ENCODE data around the gene TMEM158. TPM values are rescaled to one million over a fixed set of nuclear protein-coding genes. Genes with fewer than 3 reads are reported as not detected.

The TMEM158 gene
- total and polyA plus RNA-seq, 2 donors from 2014 or later: 3.1 to 5.1 TPM

- H3K9ac ChIP-seq (ENCODE audit: low read length in 3 of 3): no peak overlapping the region
- peaks cover 0 to 5% (median 0%) of the 10 kb centered on the region in 3 donors for H3K4me1 ChIP-seq (ENCODE audit: control insufficient read depth in 2 of 3, insufficient read depth in 2 of 3, low read depth in 1 of 3, low read length in 3 of 3)
- no peaks in the 10 kb centered on the region for H3K27me3 ChIP-seq (ENCODE audit: control insufficient read depth, insufficient read depth, low read length)
- intact Hi-C loops (cut with DNase I): no loop called here
- no peak for TF ChIP-seq CTCF (IDR thresholded peaks at IDR 0.05; ENCODE audit: borderline replicate concordance, extremely low read depth, insufficient read depth)
- no peak for DNase-seq
- no peaks in the 10 kb centered on the region for H3K36me3 ChIP-seq (ENCODE audit: control insufficient read depth in 2 of 3, insufficient read depth in 3 of 3, low read length in 3 of 3)
- H3K4me3 ChIP-seq (ENCODE audit: low read length in 3 of 3): no peak overlapping the region
- H3K9me3 ChIP-seq (ENCODE audit: control insufficient read depth in 2 of 3, insufficient read depth in 1 of 3, low read length in 3 of 3): no peaks in the 10 kb centered on the region
- H3K27ac ChIP-seq (ENCODE audit: low read depth in 2 of 2, low read length in 2 of 2): no peak overlapping the region
- FAIRE-seq: no peak
Measured at GRCh38 chr3:45185461-45185860, 40.6 kb downstream of the TMEM158 start.

GRCh38 chr3:45185052-45185451 is 41.0 kb downstream of the TMEM158 start:
- Histone ChIP-seq H3K4me3 (ENCODE audit: low read length in 3 of 3) (no peak overlapping the region), H3K9ac (ENCODE audit: low read length in 3 of 3) (no peak overlapping the region), H3K27me3 (ENCODE audit: control insufficient read depth, insufficient read depth, low read length) (no peaks in the 10 kb centered on the region), H3K36me3 (ENCODE audit: control insufficient read depth in 2 of 3, insufficient read depth in 3 of 3, low read length in 3 of 3) (no peaks in the 10 kb centered on the region), H3K9me3 (ENCODE audit: control insufficient read depth in 2 of 3, insufficient read depth in 1 of 3, low read length in 3 of 3) (no peaks in the 10 kb centered on the region), H3K27ac (ENCODE audit: low read depth in 2 of 2, low read length in 2 of 2) (no peak overlapping the region), H3K4me1 (ENCODE audit: control insufficient read depth in 2 of 3, insufficient read depth in 2 of 3, low read depth in 1 of 3, low read length in 3 of 3) (peaks cover 0 to 5% (median 0%) of the 10 kb centered on the region in 3 donors)
- intact Hi-C loops (cut with DNase I): no loop called here
- DNase-seq (no peak), FAIRE-seq (no peak)
- no peak for TF ChIP-seq CTCF (IDR thresholded peaks at IDR 0.05; ENCODE audit: borderline replicate concordance, extremely low read depth, insufficient read depth)

GRCh38 chr3:45183872-45184262 is 42.2 kb downstream of the TMEM158 start:
- Histone ChIP-seq H3K4me3 (ENCODE audit: low read length in 3 of 3) (no peak overlapping the region), H3K27ac (ENCODE audit: low read depth in 2 of 2, low read length in 2 of 2) (no peak overlapping the region), H3K9ac (ENCODE audit: low read length in 3 of 3) (no peak overlapping the region), H3K36me3 (ENCODE audit: control insufficient read depth in 2 of 3, insufficient read depth in 3 of 3, low read length in 3 of 3) (no peaks in the 10 kb centered on the region), H3K27me3 (ENCODE audit: control insufficient read depth, insufficient read depth, low read length) (no peaks in the 10 kb centered on the region), H3K4me1 (ENCODE audit: control insufficient read depth in 2 of 3, insufficient read depth in 2 of 3, low read depth in 1 of 3, low read length in 3 of 3) (peaks cover 0 to 5% (median 0%) of the 10 kb centered on the region in 3 donors), H3K9me3 (ENCODE audit: control insufficient read depth in 2 of 3, insufficient read depth in 1 of 3, low read length in 3 of 3) (no peaks in the 10 kb centered on the region)
- intact Hi-C loops (cut with DNase I): no loop called here
- no peak for TF ChIP-seq CTCF (IDR thresholded peaks at IDR 0.05; ENCODE audit: borderline replicate concordance, extremely low read depth, insufficient read depth)
- DNase-seq (no peak), FAIRE-seq (no peak)
